HG03565 (cell line): ENCODE results near the gene OSBP2.

ENCODE experiments used
- ATAC-seq: cut with Tn5 transposase; IDR thresholded peaks from one replicate; pipeline ENCODE4 v1.9.1; 2021; ENCODE audit warnings: mild to moderate bottlenecking, moderate library complexity; ENCODE audit not compliant: unreplicated experiment

The OSBP2 gene, protein sequence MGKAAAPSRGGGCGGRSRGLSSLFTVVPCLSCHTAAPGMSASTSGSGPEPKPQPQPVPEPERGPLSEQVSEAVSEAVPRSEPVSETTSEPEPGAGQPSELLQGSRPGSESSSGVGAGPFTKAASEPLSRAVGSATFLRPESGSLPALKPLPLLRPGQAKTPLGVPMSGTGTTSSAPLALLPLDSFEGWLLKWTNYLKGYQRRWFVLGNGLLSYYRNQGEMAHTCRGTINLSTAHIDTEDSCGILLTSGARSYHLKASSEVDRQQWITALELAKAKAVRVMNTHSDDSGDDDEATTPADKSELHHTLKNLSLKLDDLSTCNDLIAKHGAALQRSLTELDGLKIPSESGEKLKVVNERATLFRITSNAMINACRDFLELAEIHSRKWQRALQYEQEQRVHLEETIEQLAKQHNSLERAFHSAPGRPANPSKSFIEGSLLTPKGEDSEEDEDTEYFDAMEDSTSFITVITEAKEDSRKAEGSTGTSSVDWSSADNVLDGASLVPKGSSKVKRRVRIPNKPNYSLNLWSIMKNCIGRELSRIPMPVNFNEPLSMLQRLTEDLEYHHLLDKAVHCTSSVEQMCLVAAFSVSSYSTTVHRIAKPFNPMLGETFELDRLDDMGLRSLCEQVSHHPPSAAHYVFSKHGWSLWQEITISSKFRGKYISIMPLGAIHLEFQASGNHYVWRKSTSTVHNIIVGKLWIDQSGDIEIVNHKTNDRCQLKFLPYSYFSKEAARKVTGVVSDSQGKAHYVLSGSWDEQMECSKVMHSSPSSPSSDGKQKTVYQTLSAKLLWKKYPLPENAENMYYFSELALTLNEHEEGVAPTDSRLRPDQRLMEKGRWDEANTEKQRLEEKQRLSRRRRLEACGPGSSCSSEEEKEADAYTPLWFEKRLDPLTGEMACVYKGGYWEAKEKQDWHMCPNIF

DNA sequence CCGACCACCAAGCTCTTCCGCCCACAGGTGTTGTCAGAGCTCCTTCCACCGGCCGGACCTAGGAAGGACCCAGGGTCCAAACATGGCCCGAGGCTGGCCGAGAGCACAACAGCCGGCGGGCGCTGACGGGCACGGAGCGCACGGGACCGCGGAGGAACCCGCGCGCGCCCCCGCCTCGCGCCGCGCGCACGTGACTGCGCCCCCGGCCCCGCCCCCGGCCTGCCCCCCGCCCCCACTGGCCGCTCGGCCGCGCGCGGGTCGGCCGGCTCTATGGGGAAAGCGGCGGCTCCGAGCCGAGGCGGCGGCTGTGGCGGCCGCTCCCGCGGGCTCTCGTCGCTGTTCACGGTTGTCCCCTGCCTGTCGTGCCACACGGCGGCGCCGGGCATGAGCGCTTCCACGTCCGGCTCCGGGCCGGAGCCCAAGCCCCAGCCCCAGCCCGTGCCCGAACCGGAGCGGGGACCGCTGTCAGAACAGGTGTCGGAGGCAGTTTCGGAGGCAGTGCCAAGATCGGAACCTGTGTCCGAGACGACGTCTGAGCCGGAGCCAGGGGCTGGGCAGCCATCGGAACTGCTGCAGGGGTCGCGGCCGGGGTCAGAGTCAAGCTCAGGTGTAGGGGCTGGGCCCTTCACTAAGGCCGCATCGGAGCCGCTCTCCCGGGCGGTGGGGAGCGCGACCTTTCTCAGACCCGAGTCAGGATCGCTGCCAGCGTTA is at the start of gene OSBP2:
TSS of gene OSBP2 (plus strand) at position 235 of the 711 bp plus-strand sequence. CDS start at position 271, 36 bp downstream.
- ATAC-seq: no peak

DNA sequence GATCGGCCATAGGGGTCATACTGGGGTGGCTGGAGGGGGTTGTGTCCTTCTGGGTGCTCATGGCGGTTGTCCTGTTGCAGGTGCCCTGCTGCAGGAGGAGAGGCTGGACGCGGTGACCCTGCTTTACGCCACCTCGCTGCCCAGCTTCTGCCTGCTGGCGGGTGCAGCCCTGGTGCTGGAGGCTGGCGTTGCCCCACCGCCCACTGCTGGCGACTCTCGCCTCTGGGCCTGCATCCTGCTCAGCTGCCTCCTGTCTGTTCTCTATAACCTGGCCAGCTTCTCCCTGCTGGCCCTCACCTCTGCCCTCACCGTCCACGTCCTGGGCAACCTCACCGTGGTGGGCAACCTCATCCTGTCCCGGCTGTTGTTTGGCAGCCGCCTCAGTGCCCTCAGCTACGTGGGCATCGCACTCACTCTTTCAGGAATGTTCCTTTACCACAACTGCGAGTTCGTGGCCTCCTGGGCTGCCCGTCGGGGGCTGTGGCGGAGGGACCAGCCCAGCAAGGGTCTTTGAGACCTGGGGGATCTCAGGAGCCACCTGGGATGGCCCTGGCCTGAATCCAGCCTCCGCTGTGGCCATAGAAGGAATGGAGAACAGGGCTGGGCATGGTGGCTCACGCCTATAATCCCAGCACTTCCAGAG is 48.0 kb upstream of the OSBP2 start:
- ATAC-seq: no peak

DNA sequence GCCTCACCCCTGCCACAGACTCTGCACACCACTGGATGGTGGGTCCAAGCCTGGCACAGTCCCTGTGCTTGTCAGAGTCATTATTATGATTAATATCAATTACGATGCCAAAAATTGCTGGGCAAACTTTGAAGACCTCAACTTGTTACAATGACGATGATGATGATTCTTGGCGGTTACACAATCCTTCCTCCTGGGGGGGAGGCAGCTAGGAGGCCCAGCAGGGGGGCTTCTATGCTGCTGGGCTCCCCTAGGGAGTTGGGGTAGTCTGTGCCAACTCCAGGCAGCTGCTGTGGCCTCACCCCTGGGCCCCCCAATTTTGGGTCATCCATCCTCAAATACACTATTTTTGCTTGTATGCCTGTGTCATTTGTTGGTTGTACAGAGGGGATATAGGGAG is 47.1 kb upstream of the OSBP2 start:
- no peak for ATAC-seq

DNA sequence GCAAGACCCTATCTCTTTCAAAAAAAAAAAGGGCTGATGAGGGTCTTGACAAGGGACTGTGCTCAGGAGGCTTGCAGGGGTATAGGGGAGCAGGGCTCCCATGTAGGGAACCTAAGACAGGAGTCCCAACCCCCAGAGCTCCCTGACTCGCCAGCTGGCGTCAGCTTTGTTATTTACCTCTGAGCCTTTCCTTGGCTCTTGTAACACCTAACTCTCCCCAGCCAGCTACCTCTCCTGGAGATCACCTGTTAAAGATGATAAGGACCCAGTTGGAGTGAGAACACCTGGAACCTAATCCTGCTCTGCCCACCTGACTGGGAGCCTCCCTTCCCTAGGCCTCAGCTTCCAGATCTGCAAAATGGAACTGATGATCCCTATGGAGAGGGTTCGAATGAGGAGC is 45.8 kb upstream of the OSBP2 start:
- no peak for ATAC-seq

DNA sequence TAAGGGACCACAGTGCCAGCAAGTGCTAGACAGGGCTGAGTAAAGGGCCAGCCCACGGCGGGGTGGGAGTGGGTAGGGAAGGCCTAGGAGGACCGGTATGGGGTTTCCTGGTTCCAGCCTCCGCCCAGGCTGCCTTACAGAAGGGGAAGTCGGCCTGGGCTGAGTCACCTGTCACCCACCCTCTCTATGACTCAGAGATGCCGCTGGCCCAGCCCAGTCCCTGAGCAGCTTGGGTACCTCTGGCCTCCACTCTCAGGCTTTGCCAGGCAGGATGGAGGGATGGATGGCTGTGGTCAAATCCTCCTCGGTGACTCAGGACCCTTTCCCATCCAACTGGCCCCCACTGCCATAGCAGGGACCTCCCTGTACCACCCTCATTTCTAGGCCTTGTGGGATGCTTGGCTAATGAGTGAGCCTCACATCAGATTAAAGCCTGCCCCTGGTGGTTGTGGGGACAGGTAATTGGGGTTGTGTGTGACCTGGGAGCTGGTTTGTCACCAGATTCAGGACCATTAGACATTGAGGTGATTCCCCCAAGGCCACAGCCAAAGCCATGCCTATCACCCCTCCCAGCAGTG is 45.2 kb upstream of the OSBP2 start:
- no peak for ATAC-seq

DNA sequence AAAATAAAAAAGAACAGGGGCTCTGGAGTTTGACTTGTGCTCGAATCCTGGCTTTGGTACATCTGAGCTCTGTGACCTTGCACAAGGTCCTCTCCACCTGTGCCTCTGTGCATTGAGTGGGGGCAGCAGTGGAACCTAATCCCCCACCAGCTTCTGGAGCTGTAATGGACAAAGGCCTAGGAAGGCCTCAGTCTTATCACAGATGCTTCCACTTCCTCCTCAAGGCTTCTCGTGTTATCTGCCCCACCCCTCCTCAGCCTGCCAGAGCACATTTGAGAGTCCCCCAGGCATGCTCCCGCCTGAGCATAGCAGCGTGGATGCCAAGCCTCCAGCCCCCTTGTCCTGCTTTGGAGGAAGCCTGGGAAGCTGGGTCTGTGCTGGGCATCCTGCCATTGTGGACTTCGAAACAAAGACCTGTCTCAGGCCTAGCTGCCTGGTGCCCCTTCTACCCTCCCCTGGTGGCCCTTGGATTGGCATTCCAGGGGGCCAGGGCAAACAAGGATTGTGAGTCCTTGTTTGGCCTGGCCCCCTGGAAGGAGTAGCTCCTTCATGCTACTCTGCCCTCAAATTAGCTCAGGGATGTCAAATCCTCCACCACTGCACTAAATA is 44.1 kb upstream of the OSBP2 start:
- no peak for ATAC-seq

DNA sequence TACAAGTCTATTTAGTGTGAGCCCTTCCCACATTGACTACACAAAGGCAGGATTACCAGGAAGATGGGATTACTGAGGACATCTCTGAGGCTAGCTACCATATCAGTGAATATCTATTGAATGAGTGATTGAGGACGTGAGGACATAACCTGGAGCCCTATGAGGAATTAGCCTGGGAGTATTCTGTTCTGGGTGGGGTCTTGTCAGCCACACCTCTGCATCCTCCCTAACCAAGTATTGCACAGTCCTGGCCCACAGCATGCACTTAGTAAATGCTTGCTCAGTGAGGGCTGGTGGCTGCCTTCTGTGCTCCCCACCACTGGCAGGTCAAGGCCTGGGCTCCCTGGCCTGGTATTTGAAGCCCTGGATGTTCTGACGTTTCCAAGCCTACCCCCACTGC is 41.8 kb upstream of the OSBP2 start:
- ATAC-seq: no peak

DNA sequence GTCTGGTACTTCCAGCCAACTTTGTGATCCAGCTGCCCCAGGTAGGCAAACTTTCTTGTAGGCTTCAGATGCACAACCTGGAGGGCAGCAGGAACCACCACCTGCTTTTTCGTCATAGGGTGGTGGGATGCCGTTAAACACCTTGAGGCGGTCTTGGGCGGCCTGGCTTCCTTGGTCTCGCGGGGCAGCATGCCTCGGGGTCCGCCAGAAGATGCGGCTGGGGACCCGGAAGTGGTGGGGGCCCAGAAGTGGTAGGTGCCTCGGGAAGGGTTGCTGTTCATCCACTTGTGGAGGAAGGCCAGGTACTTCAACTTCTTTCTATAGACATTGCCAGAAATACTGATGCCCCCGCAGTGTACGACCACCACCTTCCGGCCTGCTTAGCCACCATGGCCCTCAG is 40.3 kb upstream of the OSBP2 start:
- no peak for ATAC-seq

DNA sequence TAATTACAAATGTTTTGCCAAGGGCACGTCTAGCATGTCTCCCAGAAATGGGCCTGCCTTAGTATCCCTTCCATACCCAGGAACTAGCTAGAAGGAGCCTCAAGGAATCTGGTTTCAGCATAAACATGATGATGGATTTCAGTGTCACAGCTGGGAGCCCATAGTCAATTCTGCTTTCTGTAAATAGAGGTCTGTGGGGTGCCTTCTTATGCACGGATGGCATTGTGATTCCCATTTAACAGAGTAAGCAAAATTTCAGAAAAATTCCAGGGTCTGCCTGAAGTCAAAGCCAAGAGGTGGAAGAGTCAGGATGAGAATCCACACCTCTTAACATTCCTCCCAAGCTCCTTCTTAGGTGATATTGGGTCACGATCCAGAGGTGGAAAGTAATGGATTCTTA is 39.1 kb upstream of the OSBP2 start:
- no peak for ATAC-seq

DNA sequence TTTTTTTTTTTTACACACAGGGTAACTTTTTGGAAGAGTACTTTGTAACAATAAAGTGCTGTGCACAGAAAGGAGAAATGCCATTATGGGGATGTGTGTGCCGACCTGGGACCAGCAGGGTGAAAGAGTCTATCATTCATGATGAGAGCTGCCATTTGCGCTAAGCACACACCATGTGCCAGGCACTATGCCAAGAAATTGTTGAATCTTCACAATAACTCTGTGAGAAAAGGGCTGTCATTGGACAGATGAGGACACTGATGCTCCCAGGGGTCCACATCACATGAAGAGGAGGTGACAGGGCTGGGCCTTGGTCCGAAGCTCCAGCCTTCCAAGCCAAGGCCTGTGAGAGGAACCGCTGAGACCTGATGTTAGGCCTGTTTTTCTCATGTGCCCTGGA is 32.6 kb upstream of the OSBP2 start:
- no peak for ATAC-seq

DNA sequence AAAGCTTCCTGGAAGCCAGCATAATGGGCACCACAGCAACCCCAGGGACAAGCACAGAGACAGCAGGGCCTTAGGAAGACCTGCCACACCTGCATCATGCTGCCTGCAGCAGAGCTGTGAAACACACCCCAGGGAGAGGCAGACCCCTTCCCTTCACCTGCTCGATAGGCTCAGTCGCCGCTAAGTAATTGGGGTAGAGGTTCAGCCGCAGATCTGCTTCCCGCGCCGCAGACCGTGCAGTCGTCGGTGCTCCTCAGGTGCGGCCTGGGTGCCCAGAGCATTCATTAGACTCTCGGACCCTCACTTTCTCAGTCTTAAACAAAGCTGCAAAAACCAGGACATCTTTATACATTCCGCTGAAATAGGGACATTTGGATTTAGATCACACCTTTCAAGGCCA is 29.9 kb upstream of the OSBP2 start:
- no peak for ATAC-seq

DNA sequence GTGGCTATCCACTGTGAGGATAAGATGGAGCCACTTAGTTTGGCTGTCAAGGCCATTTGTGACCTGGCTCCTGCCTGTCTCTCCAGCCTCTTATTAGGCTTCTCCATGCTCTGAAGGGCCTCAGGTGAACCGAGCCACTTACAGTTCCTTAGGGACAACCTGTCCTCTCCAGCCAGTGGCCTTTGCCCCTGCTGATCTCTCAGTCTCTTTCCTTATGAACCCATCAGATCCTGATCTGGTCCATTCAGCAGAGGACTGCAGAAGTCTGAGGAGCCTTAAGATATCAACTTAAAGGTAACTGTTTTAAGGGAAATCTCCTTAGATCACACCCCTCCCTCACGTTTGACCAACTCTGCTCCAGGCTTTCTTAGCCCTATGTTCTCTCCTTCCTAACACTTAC is 29.4 kb upstream of the OSBP2 start:
- ATAC-seq: no peak

DNA sequence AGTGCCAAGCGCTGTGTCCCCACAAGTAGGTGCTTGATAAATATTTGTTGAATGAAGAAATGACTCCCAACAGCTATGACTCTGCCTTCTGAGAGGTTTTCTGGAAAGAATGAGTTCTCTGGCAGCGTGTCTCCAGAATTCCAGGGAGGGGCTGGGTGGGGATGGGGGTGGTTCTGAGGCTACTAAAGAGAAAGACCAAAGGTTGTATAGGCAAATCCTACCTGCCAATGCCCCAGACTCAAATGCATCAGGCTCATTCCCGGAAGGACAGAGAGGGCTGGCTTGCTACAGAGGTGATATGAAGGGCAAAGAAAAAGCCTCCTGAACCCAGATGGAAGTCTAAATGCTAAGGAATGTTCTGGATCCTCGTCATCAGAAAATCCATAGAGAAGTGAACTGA is 28.9 kb upstream of the OSBP2 start:
- ATAC-seq: no peak

DNA sequence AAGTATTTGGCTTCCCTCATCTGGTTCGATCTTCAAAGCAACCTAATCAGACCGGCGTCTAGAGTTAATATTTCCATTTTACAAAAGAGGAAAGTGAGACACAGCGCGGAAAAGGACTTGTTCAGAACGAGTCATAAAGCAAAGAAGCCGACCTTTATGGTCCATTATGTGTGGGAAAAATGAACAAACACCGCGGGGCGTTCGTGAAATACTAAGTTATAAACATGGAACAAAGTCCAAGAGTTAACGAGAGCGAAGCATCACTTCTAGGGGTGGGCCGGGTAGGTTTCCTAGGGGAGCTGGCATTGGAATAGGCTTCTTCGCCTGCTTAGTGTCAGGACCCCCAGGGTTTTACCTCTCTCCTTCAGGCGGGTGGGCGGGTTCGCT is 27.6 kb upstream of the OSBP2 start:
- ATAC-seq: no peak

DNA sequence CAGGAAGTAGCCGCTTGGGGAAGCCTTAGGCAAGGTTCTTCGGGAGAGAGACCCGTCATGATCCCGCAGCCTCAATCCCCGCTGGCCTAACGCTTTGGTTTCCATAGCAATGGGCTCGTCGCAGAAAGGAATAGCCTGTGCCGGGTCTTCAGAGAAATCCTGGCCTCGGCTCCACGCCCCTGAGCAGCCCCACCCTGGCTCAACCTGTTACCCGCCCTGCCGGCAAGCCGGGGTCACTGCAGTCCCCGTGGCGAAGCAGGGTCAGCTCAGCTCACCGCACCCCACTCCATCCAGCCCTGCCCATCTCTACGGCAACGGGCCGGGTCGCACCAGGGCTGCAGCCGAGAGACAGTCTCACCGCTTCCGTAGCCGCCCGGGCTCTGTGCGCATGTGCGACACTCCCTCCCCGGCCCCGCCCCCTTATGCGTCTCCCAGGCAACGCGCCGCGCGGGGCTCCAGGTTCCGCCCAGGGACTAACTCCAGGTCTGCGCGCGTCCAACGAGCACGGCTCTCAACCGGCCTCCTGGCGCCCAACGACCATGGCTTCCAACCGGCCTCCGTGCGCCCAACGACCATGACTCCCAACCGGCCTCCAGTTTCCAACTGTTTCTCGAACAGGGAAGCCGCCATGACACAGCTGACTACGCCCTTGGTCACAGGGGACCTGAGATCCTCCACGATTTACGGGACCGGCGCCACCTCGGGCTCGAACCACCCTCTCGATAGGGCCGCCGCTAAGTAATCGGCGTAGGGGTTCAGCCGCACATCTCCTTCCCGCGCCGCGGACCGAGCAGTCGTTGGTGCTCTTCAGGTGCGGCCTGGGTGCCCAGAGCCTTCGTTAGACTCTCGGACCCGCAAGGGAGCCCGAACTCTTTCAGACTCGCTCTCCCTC is 26.9 kb upstream of the OSBP2 start, which contains the start of gene DUSP18:
TSS of gene DUSP18 (minus strand) at position 382 of the 892 bp plus-strand sequence. CDS start 3,872 bp downstream, outside the sequence.
- ATAC-seq: peak; percentile 84

DNA sequence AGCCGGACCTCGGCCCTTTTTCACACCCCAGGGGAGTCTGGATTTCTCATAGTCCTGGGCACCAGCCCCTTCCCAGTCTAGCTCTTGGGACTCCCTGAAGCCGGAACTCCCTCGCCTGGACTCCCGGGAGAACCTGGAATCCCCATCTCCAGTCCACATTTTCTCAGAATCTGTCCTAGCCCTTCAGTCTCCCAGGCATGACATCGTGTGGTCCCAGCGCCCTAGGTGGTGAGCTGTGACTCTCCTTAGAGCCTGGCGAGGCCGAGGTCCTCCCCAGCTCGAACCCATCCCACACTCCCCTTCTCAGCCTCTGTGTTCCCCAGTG is 26.3 kb upstream of the OSBP2 start:
- ATAC-seq: no peak

DNA sequence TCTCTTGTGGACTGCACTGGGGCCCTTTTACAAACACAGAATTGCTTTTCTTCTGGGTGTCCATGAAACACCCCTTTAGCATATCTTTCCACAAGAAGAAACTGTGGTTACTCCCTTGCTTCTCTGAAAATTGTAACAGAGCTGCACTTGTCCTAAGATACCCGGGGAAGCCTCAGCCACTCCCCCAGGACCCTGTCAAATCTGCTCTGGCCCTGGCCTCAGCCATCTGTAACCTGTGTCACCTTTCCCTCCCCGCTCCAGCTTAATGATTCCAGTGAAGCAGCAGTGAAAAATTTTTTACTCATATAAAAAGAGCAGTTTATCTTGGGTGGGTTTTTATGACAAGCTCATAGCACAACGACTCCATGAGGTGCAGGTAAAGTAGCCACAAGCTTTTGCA is 23.6 kb upstream of the OSBP2 start:
- no peak for ATAC-seq

DNA sequence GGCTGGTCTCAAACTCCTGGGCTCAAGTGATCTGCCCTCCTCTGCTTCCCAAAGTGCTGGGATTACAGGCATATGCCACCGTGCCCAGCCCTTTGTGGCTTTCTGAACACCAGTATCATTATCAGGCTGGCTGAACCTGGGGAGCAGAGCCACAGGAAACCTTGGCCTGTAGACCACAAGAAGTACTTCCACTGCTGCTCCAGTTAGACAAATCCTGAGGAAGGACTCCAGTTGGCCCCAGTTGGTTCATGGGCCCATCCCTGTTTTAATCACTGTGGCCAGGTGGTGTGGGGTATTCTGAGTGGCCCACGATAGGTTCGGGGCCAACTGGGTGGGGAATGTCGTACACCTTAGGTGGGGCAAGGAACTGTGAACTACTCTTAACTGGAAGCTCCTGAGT is 21.5 kb upstream of the OSBP2 start:
- ATAC-seq: no peak

DNA sequence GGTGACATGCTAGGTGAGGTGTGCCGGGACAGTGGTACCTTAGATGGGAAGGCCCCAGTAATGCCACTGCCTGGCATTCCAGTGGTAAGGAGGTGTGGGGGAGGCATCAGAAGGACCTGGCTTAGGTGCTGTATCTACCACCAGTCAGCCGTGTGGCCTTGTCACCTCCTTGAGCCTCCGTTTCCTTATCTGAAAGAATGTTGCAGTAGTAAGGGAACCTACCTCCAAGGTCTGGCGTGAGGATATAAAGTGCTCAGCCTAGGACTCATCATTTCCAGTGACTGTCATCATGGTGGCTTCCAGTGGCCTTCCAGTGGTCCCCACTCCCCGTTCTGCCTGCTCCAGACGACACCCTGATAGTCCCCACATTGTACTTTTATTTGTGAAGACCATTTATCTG is 20.2 kb upstream of the OSBP2 start:
- no peak for ATAC-seq
